Neutrophil (primary cell): ENCODE data around the gene TMEM236.

Experiments used
- H3K27ac ChIP-seq: fragments of 200-600 bp; sonication (generic); 2 replicates; pipeline ENCODE4 v1.5.1; 2016; ENCODE audit warnings: mild to moderate bottlenecking, moderate library complexity
- H3K27me3 ChIP-seq: fragments of 200-600 bp; sonication (generic); 2 replicates; pipeline ENCODE4 v1.6.0; 2016; ENCODE audit warnings: mild to moderate bottlenecking
- H3K36me3 ChIP-seq: fragments of 200-600 bp; sonication (generic); 2 replicates; pipeline ENCODE4 v1.5.1; 2017
- H3K4me1 ChIP-seq, 2 experiments: fragments of 200-600 bp in 1 of 2; sonication (generic) in 1 of 2; 1 replicate in 1 of 2; 2 replicates in 1 of 2; pipeline versions ENCODE4 v1.5.1 to v1.6.1; 2013 to 2016; ENCODE audit warnings: low read depth in 1 of 2, low read length in 1 of 2, mild to moderate bottlenecking in 1 of 2, moderate library complexity in 1 of 2; ENCODE audit not compliant: control insufficient read depth in 1 of 2, insufficient read depth in 1 of 2
- H3K4me3 ChIP-seq, 2 experiments: fragments of 200-600 bp in 1 of 2; sonication (generic) in 1 of 2; 1 replicate in 1 of 2; 2 replicates in 1 of 2; pipeline ENCODE4 v1.5.1; 2013 to 2016; ENCODE audit warnings: low read depth in 1 of 2, low read length in 1 of 2, mild to moderate bottlenecking in 1 of 2, moderate library complexity in 1 of 2
- H3K9me3 ChIP-seq: fragments of 200-600 bp; sonication (generic); 2 replicates; pipeline ENCODE4 v1.5.1; 2016
- TF ChIP-seq, protein P1 (sequence below): fragments of 200-600 bp; sonication (generic); IDR thresholded peaks from 2 replicates; pipeline ENCODE4 v1.5.1; 2016; ENCODE audit warnings: antibody characterized with exemption

Gene TMEM236, protein sequence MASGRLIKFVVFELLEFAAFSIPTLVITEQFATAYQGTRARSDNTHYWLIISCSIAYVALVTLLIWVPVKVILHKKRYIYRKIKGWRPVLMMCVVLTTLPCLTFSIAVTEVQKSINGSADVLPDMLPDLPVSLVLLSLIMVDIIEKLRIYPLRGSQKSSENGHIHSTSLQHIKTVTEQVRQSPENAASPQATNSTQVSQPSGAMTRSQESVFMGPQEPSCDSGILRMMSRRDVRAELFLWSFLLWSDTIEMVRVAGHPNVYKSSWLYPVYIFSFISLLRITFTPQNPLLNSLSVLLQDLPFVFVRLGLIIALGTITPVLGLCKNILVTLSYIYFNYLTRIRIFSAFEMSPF

DNA sequence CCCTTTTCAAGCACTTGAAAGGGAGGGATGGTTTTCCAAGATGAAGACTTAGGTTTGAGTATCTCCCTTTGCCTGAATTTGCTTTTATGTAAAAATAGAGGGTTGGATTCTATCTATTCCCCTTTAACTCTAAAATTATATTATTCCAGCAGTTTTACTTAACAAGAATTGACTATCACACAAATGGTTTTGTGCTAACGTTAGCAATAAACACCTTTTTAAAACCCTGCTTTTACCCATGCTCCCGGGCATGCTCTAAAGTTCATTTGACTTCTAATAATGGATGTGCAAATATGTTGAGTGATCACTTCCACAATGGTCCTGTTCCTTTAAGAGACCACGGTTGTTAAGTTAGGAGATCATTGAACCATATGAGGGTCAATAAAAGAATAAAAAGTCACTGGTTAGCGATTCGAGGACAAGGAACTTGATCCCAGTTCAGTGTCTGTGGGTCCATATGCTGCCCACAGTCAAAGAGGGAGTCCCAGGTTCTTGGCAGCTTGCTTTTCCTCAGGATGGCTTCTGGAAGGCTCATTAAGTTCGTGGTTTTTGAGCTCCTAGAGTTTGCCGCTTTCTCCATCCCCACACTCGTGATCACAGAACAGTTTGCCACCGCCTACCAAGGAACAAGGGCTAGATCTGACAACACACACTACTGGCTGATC, at the start of gene TMEM236:
Gene TMEM236 (plus strand): TSS at position 421 of the 665 bp plus-strand sequence. CDS start 95 bp downstream, at position 516.
- H3K36me3 ChIP-seq, result no peaks in the 10 kb centered on the region
- no peaks in the 10 kb centered on the region for H3K27me3 ChIP-seq
- H3K4me1 ChIP-seq, result no peaks in the 10 kb centered on the region
- H3K4me3 ChIP-seq, result no peak within 1 kb of the TSS
- TF ChIP-seq, protein P1, sequence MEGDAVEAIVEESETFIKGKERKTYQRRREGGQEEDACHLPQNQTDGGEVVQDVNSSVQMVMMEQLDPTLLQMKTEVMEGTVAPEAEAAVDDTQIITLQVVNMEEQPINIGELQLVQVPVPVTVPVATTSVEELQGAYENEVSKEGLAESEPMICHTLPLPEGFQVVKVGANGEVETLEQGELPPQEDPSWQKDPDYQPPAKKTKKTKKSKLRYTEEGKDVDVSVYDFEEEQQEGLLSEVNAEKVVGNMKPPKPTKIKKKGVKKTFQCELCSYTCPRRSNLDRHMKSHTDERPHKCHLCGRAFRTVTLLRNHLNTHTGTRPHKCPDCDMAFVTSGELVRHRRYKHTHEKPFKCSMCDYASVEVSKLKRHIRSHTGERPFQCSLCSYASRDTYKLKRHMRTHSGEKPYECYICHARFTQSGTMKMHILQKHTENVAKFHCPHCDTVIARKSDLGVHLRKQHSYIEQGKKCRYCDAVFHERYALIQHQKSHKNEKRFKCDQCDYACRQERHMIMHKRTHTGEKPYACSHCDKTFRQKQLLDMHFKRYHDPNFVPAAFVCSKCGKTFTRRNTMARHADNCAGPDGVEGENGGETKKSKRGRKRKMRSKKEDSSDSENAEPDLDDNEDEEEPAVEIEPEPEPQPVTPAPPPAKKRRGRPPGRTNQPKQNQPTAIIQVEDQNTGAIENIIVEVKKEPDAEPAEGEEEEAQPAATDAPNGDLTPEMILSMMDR, result no peak
- no peaks in the 10 kb centered on the region for H3K9me3 ChIP-seq
- no peak within 1 kb of the TSS for H3K27ac ChIP-seq

- Histone ChIP-seq H3K4me3 (no peak overlapping the region), H3K9me3 (no peaks in the 10 kb centered on the region), H3K4me1 (no peaks in the 10 kb centered on the region), H3K36me3 (peaks cover 62% of the 10 kb centered on the region), H3K27ac (no peak overlapping the region), H3K27me3 (no peaks in the 10 kb centered on the region)
- TF ChIP-seq, protein P1, result no peak
These were observed 48.3 kb upstream of the TMEM236 start for GRCh38 chr10:17703706-17704105.

GRCh38 chr10:17708821-17709220, 43.2 kb upstream of the TMEM236 start:
- Histone ChIP-seq H3K4me3 (no peak overlapping the region), H3K27me3 (no peaks in the 10 kb centered on the region), H3K9me3 (no peaks in the 10 kb centered on the region), H3K4me1 (no peaks in the 10 kb centered on the region), H3K36me3 (peaks cover 96% of the 10 kb centered on the region), H3K27ac (no peak overlapping the region)
- TF ChIP-seq, protein P1, result no peak

- Histone ChIP-seq H3K4me3 (no peak overlapping the region), H3K4me1 (no peaks in the 10 kb centered on the region), H3K27ac (no peak overlapping the region), H3K36me3 (peaks cover 97% of the 10 kb centered on the region), H3K9me3 (no peaks in the 10 kb centered on the region), H3K27me3 (no peaks in the 10 kb centered on the region)
- TF ChIP-seq, protein P1, result no peak
These were observed 42.5 kb upstream of the TMEM236 start for GRCh38 chr10:17709492-17709891.

- Histone ChIP-seq H3K36me3 (peaks cover 97% of the 10 kb centered on the region), H3K4me1 (no peaks in the 10 kb centered on the region), H3K27me3 (no peaks in the 10 kb centered on the region), H3K9me3 (no peaks in the 10 kb centered on the region), H3K27ac (no peak overlapping the region), H3K4me3 (no peak overlapping the region)
- TF ChIP-seq, protein P1, result no peak
These were observed 41.8 kb upstream of the TMEM236 start for GRCh38 chr10:17710181-17710580.
